Keratinocyte (primary cell): ENCODE results near the gene COL11A1. TPM values are rescaled to one million over a fixed set of nuclear protein-coding genes. Genes with fewer than 3 reads are reported as not detected.

Source experiments
- DNase-seq: peaks from one replicate; pipeline ENCODE4 v3.0.0-alpha.2; 2011; ENCODE audit warnings: low read depth, missing footprints, low spot score
- FAIRE-seq: peaks from 2 replicates; lab custom pipeline; 2011; peaks lifted over from hg19 to GRCh38; lab: Jason Lieb, UNC
- H2AFZ ChIP-seq: 2 replicates; pipeline ENCODE4 v1.6.0; 2012; ENCODE audit warnings: low read length, control low read depth, inconsistent platforms; ENCODE audit not compliant: control insufficient read depth
- H3K27ac ChIP-seq: 2 replicates; pipeline ENCODE4 v1.5.1; 2011; ENCODE audit warnings: low read length; ENCODE audit not compliant: control insufficient read depth, insufficient read depth
- H3K27me3 ChIP-seq: 3 replicates; pipeline ENCODE4 v1.6.0; 2011; ENCODE audit warnings: low read length; ENCODE audit not compliant: control insufficient read depth, insufficient read depth; ENCODE audit errors: extremely low read depth
- H3K36me3 ChIP-seq, 2 experiments: 2 replicates in 1 of 2; 3 replicates in 1 of 2; pipeline ENCODE4 v1.5.1; 2011; ENCODE audit warnings: low read length in 2 of 2, mild to moderate bottlenecking in 1 of 2; ENCODE audit not compliant: control insufficient read depth in 2 of 2, insufficient read depth in 2 of 2; ENCODE audit errors: extremely low read depth in 1 of 2
- H3K4me1 ChIP-seq: 3 replicates; pipeline ENCODE4 v1.5.1; 2011; ENCODE audit warnings: low read length; ENCODE audit not compliant: control insufficient read depth, insufficient read depth; ENCODE audit errors: extremely low read depth
- H3K4me2 ChIP-seq: 3 replicates; pipeline ENCODE4 v1.6.0; 2011; ENCODE audit warnings: low read depth, low read length; ENCODE audit not compliant: control insufficient read depth, insufficient read depth; ENCODE audit errors: extremely low read depth
- H3K4me3 ChIP-seq, 3 experiments: fragments of 200-600 bp in 1 of 3; sonication (generic) in 1 of 3; 2 replicates in 2 of 3; 3 replicates in 1 of 3; pipeline ENCODE4 v1.5.1; 2011 to 2016; ENCODE audit warnings: low read length in 3 of 3, mild to moderate bottlenecking in 3 of 3, control low read depth in 2 of 3, inconsistent platforms in 1 of 3, low read depth in 1 of 3, mixed read lengths in 1 of 3, mixed run types in 1 of 3, moderate library complexity in 1 of 3; ENCODE audit not compliant: control insufficient read depth in 2 of 3, insufficient read depth in 2 of 3; ENCODE audit errors: extremely low read depth in 1 of 3
- H3K79me2 ChIP-seq: 2 replicates; pipeline ENCODE4 v1.6.0; 2012; ENCODE audit warnings: low read length; ENCODE audit not compliant: control insufficient read depth, insufficient read depth
- H3K9ac ChIP-seq: 3 replicates; pipeline ENCODE4 v1.6.0; 2011; ENCODE audit warnings: low read length; ENCODE audit not compliant: control insufficient read depth, insufficient read depth; ENCODE audit errors: extremely low read depth
- H3K9me1 ChIP-seq: 3 replicates; pipeline ENCODE4 v1.6.0; 2011; ENCODE audit warnings: low read length; ENCODE audit not compliant: control insufficient read depth, insufficient read depth; ENCODE audit errors: extremely low read depth
- H3K9me3 ChIP-seq: 2 replicates; pipeline ENCODE4 v1.5.1; 2012; ENCODE audit warnings: low read depth, low read length; ENCODE audit not compliant: control insufficient read depth
- H4K20me1 ChIP-seq: 3 replicates; pipeline ENCODE4 v1.6.0; 2011; ENCODE audit warnings: low read length; ENCODE audit not compliant: control insufficient read depth, insufficient read depth; ENCODE audit errors: extremely low read depth
- EZH2 ChIP-seq: IDR thresholded peaks from one replicate; pipeline ENCODE4 v1.6.1; 2012; ENCODE audit warnings: inconsistent platforms, mild to moderate bottlenecking, low read length, moderate library complexity
- dilution Hi-C: fragments of 300-500 bp; cut with MboI; formaldehyde crosslinking; loops from one replicate; pipeline ENCODE4 v1.7.0; 2020; ENCODE audit warnings: low sequenced_read_pairs; ENCODE audit not compliant: extremely low pct_ligation_motif_present
- polyA plus RNA-seq, 5 experiments: library from polyadenylated mRNA; depleted of rRNA in 3 of 5; stranded (reverse) in 3 of 5; stranded (forward) in 1 of 5; unstranded in 1 of 5; fragments of >200 nt; gene quantifications; 1 replicate in 1 of 5; 2 replicates in 3 of 5; 3 replicates in 1 of 5; pipeline versions ENCODE4 v1.2.1 to v1.2.3, GENCODE V29; 2011 to 2012; ENCODE audit warnings: missing spikeins in 2 of 5, low read depth in 1 of 5, low replicate concordance in 1 of 5
- TF ChIP-seq, protein P1 (sequence below), 3 experiments: IDR thresholded peaks in 1 of 3; conservative IDR thresholded peaks in 1 of 3; optimal IDR thresholded peaks in 1 of 3; 2 replicates in 2 of 3; 3 replicates in 1 of 3; pipeline versions ENCODE3 to v1.5.1; 2011; ENCODE audit warnings: low read length in 3 of 3, mild to moderate bottlenecking in 3 of 3, moderate library complexity in 2 of 3, control low read depth in 1 of 3, inconsistent platforms in 1 of 3; ENCODE audit not compliant: insufficient read depth in 2 of 3; ENCODE audit errors: extremely low read depth in 1 of 3

Gene COL11A1
- polyA plus RNA-seq, 1 donor (not counting 4 experiments of a cell fraction or from before 2014, with no cell fraction given) = 0.37 TPM

DNA sequence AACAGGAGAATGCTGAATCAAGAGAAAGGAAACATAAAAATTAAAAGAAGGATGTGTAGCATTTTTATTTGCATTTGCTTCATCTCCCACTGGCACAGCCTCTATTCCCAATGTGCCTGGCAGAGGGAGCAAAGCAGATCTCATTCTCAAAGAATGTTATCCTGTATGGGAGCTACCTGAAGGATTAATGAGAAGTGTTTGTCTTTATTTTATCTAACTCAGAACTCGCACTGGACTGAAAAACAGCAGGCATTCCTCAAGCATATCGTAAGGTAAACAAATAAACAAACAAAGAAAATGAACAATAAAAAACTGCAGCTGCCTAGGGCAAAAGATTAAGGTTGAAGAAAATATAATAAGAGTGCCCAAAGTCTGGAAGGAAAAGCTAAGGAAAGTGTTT lies 12.7 kb upstream of the COL11A1 start:
- H3K36me3 ChIP-seq = no peaks in the 10 kb centered on the region
- H3K9ac ChIP-seq = no peak overlapping the region
- dilution Hi-C loops = no loop called here
- no peak overlapping the region for H3K4me2 ChIP-seq
- H3K79me2 ChIP-seq = no peaks in the 10 kb centered on the region
- no peak for DNase-seq
- no peak overlapping the region for H3K4me3 ChIP-seq
- H4K20me1 ChIP-seq = no peaks in the 10 kb centered on the region
- H3K4me1 ChIP-seq = no peaks in the 10 kb centered on the region
- H3K9me3 ChIP-seq = no peaks in the 10 kb centered on the region
- TF ChIP-seq, protein P1, sequence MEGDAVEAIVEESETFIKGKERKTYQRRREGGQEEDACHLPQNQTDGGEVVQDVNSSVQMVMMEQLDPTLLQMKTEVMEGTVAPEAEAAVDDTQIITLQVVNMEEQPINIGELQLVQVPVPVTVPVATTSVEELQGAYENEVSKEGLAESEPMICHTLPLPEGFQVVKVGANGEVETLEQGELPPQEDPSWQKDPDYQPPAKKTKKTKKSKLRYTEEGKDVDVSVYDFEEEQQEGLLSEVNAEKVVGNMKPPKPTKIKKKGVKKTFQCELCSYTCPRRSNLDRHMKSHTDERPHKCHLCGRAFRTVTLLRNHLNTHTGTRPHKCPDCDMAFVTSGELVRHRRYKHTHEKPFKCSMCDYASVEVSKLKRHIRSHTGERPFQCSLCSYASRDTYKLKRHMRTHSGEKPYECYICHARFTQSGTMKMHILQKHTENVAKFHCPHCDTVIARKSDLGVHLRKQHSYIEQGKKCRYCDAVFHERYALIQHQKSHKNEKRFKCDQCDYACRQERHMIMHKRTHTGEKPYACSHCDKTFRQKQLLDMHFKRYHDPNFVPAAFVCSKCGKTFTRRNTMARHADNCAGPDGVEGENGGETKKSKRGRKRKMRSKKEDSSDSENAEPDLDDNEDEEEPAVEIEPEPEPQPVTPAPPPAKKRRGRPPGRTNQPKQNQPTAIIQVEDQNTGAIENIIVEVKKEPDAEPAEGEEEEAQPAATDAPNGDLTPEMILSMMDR (optimal IDR thresholded peaks at IDR 0.05 in 1 of 3, IDR thresholded peaks at IDR 0.05 in 1 of 3, conservative IDR thresholded peaks at IDR 0.05 in 1 of 3; ENCODE audit: extremely low read depth in 1 of 3, insufficient read depth in 2 of 3, low read length in 3 of 3) = no peak
- no peak for TF ChIP-seq EZH2
- H3K9me1 ChIP-seq = no peaks in the 10 kb centered on the region
- no peaks in the 10 kb centered on the region for H3K27me3 ChIP-seq
- no peak overlapping the region for H3K27ac ChIP-seq
- FAIRE-seq = no peak
- H2AFZ ChIP-seq = no peak overlapping the region

- dilution Hi-C loops = no loop called here
- Histone ChIP-seq H3K27me3 (peaks cover 6% of the 10 kb centered on the region), H3K9me1 (no peaks in the 10 kb centered on the region), H3K4me1 (peaks cover 3% of the 10 kb centered on the region), H3K9ac (no peak overlapping the region), H3K36me3 (no peaks in the 10 kb centered on the region), H3K27ac (no peak overlapping the region), H3K9me3 (no peaks in the 10 kb centered on the region), H3K4me3 (no peak overlapping the region), H3K79me2 (no peaks in the 10 kb centered on the region), H4K20me1 (no peaks in the 10 kb centered on the region), H3K4me2 (no peak overlapping the region), H2AFZ (no peak overlapping the region)
- TF ChIP-seq EZH2 = no peak
- TF ChIP-seq, protein P1 (optimal IDR thresholded peaks at IDR 0.05 in 1 of 3, IDR thresholded peaks at IDR 0.05 in 1 of 3, conservative IDR thresholded peaks at IDR 0.05 in 1 of 3; ENCODE audit: extremely low read depth in 1 of 3, insufficient read depth in 2 of 3, low read length in 3 of 3) = no peak
- no peak for DNase-seq
- FAIRE-seq = no peak
Observed at GRCh38 chr1:103112546-103112945, 4.2 kb upstream of the COL11A1 start.
